DOHH2 (cell line): ENCODE results near the gene MRPS7.
A peak's percentile ranks its signal among the peaks of the same experiment; 100 is the strongest.

ENCODE experiments used
- H3F3A ChIP-seq: fragments of 200-600 bp; sonication (generic), shearing (Covaris generic); 2 replicates; pipeline ENCODE4 v1.6.0; 2016; ENCODE audit warnings: antibody characterized with exemption, mild to moderate bottlenecking; ENCODE audit not compliant: control insufficient read depth, insufficient read depth
- H3K27ac ChIP-seq: fragments of 200-600 bp; sonication (generic); 2 replicates; pipeline ENCODE4 v1.5.1; 2014; ENCODE audit warnings: low read depth, mild to moderate bottlenecking, low read length, moderate library complexity
- H3K27me3 ChIP-seq: fragments of 200-600 bp; sonication (generic); 2 replicates; pipeline ENCODE4 v1.6.1; 2014; ENCODE audit warnings: mild to moderate bottlenecking, low read length, mixed read lengths; ENCODE audit not compliant: control insufficient read depth
- H3K36me3 ChIP-seq: fragments of 200-600 bp; sonication (generic); 2 replicates; pipeline ENCODE4 v1.6.1; 2014; ENCODE audit warnings: mild to moderate bottlenecking, low read length, moderate library complexity, mixed read lengths; ENCODE audit not compliant: control insufficient read depth
- H3K4me1 ChIP-seq: fragments of 200-600 bp; sonication (generic); 2 replicates; pipeline ENCODE4 v1.6.1; 2014; ENCODE audit warnings: mild to moderate bottlenecking, low read length, mixed read lengths; ENCODE audit not compliant: control insufficient read depth
- H3K4me2 ChIP-seq: fragments of 200-600 bp; sonication (generic); 2 replicates; pipeline ENCODE4 v1.6.0; 2014; ENCODE audit warnings: mild to moderate bottlenecking, low read length, moderate library complexity
- H3K4me3 ChIP-seq: fragments of 200-600 bp; sonication (generic); 2 replicates; pipeline ENCODE4 v1.5.1; 2014; ENCODE audit warnings: mild to moderate bottlenecking, low read length, mixed read lengths
- H3K79me2 ChIP-seq: fragments of 200-600 bp; sonication (generic); 2 replicates; pipeline ENCODE4 v1.6.1; 2014; ENCODE audit warnings: mild to moderate bottlenecking, low read length, mixed read lengths; ENCODE audit not compliant: control insufficient read depth
- H3K9me2 ChIP-seq: fragments of 200-600 bp; sonication (generic); replicated peaks from 2 replicates; pipeline ENCODE4 v1.6.1; 2014; ENCODE audit warnings: mild to moderate bottlenecking, low read length, mixed read lengths; ENCODE audit not compliant: control insufficient read depth
- H3K9me3 ChIP-seq: fragments of 200-600 bp; sonication (generic); 2 replicates; pipeline ENCODE4 v1.6.1; 2014; ENCODE audit warnings: antibody characterized with exemption, low read length, mixed read lengths; ENCODE audit not compliant: control insufficient read depth, insufficient read depth
- H4K20me1 ChIP-seq: fragments of 200-600 bp; sonication (generic); 2 replicates; pipeline ENCODE4 v1.6.0; 2014; ENCODE audit warnings: low read depth, mild to moderate bottlenecking, antibody characterized with exemption, low read length, moderate library complexity; ENCODE audit not compliant: control insufficient read depth, insufficient read depth
- CTCF ChIP-seq: fragments of 200-600 bp; sonication (generic); IDR thresholded peaks from one replicate; pipeline ENCODE4 v1.5.1; 2014; ENCODE audit warnings: antibody characterized with exemption, mild to moderate bottlenecking, low read depth, low read length; ENCODE audit not compliant: poor library complexity, severe bottlenecking
- EZH2phosphoT487 ChIP-seq: fragments of 200-600 bp; sonication (generic); IDR thresholded peaks from 2 replicates; pipeline ENCODE4 v1.6.1; 2017; ENCODE audit warnings: borderline replicate concordance, mild to moderate bottlenecking, antibody characterized with exemption, low read length, moderate library complexity, mixed read lengths

The MRPS7 gene

GRCh38 chr17:75244133-75244866, 17.4 kb upstream of the MRPS7 start:
- no peak overlapping the region for H3K4me3 ChIP-seq
- peaks cover 22% of the 10 kb centered on the region for H3K79me2 ChIP-seq
- TF ChIP-seq CTCF (no peak), EZH2phosphoT487 (no peak)
- H3F3A ChIP-seq: peaks cover 3% of the 10 kb centered on the region; the same call in 1 of the 2 replicates
- no peaks in the 10 kb centered on the region for H3K9me2 ChIP-seq
- no peaks in the 10 kb centered on the region; the same call in 1 of the 2 replicates for H4K20me1 ChIP-seq
- H3K36me3 ChIP-seq: peaks cover 77% of the 10 kb centered on the region
- H3K27me3 ChIP-seq: no peaks in the 10 kb centered on the region
- H3K9me3 ChIP-seq: no peaks in the 10 kb centered on the region
- peaks cover 38% of the 10 kb centered on the region for H3K4me1 ChIP-seq
- peak overlapping the region; percentile 41 for H3K4me2 ChIP-seq
- H3K27ac ChIP-seq: peak overlapping the region; percentile 33

GRCh38 chr17:75245011-75245410, 16.7 kb upstream of the MRPS7 start:
- Histone ChIP-seq H3K4me3 (peak overlapping the region; percentile 18), H3K27me3 (no peaks in the 10 kb centered on the region), H3K4me2 (peak overlapping the region; percentile 41), H3K9me3 (no peaks in the 10 kb centered on the region), H3F3A (peaks cover 3% of the 10 kb centered on the region; the same call in 1 of the 2 replicates), H4K20me1 (no peaks in the 10 kb centered on the region; the same call in 1 of the 2 replicates), H3K36me3 (peaks cover 71% of the 10 kb centered on the region), H3K4me1 (peaks cover 41% of the 10 kb centered on the region), H3K79me2 (peaks cover 29% of the 10 kb centered on the region), H3K9me2 (no peaks in the 10 kb centered on the region), H3K27ac (peak overlapping the region; percentile 33)
- TF ChIP-seq EZH2phosphoT487 (no peak), CTCF (no peak)

- peaks cover 58% of the 10 kb centered on the region for H3K36me3 ChIP-seq
- no peak for TF ChIP-seq CTCF
- no peak for TF ChIP-seq EZH2phosphoT487
- H4K20me1 ChIP-seq: no peaks in the 10 kb centered on the region
- H3K9me2 ChIP-seq: no peaks in the 10 kb centered on the region
- no peak overlapping the region for H3K27ac ChIP-seq
- H3K4me3 ChIP-seq: no peak overlapping the region
- no peak overlapping the region for H3K4me2 ChIP-seq
- peaks cover 43% of the 10 kb centered on the region for H3K79me2 ChIP-seq
- peaks cover 45% of the 10 kb centered on the region for H3K4me1 ChIP-seq
- peaks cover 3% of the 10 kb centered on the region; the same call in 1 of the 2 replicates for H3F3A ChIP-seq
- no peaks in the 10 kb centered on the region for H3K27me3 ChIP-seq
- no peaks in the 10 kb centered on the region for H3K9me3 ChIP-seq
These were observed 15.3 kb upstream of the MRPS7 start for GRCh38 chr17:75246404-75246803.
